Measurements from ENCODE around the gene KCNQ5. TPM values are rescaled to one million over a fixed set of nuclear protein-coding genes. Genes with fewer than 3 reads are reported as not detected.
A peak's percentile ranks its signal among the peaks of the same experiment; 100 is the strongest.

KCNQ5 gene
- total RNA-seq, 4 donors from 2014 or later: 1.1 to 14.6 (median 9.0) TPM

DNA sequence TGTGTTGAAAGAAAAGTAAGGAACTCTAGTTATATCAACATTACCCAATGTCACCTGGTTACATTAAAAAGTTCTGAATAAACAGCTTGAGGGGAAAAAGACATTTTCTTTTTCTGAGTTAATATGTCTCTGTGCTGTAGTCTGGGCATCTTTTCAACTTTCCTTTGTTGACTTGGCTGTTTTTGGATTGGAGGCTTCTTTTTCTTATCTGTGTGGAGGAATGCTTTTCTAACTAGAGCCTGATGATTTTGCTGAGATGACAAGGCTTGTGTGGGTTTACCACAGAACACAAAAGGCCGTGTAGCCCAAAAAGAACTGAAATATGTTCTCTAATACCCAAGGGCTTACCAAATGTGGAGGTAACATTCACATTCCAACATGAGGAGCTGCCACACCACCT lies 161.8 kb downstream of the KCNQ5 start:
- Histone ChIP-seq H3K36me3 (no peaks in the 10 kb centered on the region), H3K27ac (no peak overlapping the region), H3K27me3 (no peaks in the 10 kb centered on the region), H3K4me3 (replicated peaks in 1 of 3) (no peak overlapping the region), H3K9me3 (no peaks in the 10 kb centered on the region), H3K4me1 (peaks cover 14 to 22% of the 10 kb centered on the region in 2 donors)
- no peak for DNase-seq
- intact Hi-C loops (cut with DNase I): no loop called here
- 26 to 47% methylated on average over 1 of the region's 1 CpG for WGBS, 2 donors
- TF ChIP-seq CTCF (IDR thresholded peaks at IDR 0.05): no peak
- no peak for TF ChIP-seq POLR2A (IDR thresholded peaks at IDR 0.05)

DNA sequence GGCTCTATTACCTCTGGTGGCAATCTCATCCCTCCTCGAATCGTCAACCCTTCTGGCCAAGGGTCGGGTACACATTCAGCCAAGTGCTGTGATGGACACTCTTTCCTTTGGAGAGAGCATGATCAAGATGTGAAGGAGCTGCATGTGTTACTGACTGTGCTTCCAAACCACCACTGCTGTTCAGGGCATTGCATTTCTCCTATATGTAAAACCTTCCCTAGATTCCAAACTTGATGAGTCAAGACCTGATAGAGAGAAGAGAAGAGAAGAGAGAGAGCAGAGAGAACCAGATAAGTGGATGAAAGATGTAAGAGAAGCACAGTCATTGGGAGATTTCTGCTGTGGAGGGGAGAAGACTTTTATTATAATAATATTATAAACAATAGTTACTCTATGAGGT lies 162.2 kb downstream of the KCNQ5 start:
- Histone ChIP-seq H3K27ac (no peak overlapping the region), H3K9me3 (no peaks in the 10 kb centered on the region), H3K36me3 (no peaks in the 10 kb centered on the region), H3K4me1 (peaks cover 14 to 22% of the 10 kb centered on the region in 2 donors), H3K27me3 (no peaks in the 10 kb centered on the region), H3K4me3 (replicated peaks in 1 of 3) (no peak overlapping the region)
- no peak for TF ChIP-seq CTCF (IDR thresholded peaks at IDR 0.05)
- TF ChIP-seq POLR2A (IDR thresholded peaks at IDR 0.05): no peak
- DNase-seq: no peak
- intact Hi-C loops (cut with DNase I): no loop called here
- 66 to 88% methylated on average over 3 of the region's 3 CpGs for WGBS, 2 donors

GRCh38 chr6:72784581-72784980 lies 162.7 kb downstream of the KCNQ5 start:
- Histone ChIP-seq H3K27me3 (no peaks in the 10 kb centered on the region), H3K36me3 (no peaks in the 10 kb centered on the region), H3K4me1 (peaks cover 14 to 22% of the 10 kb centered on the region in 2 donors), H3K4me3 (replicated peaks in 1 of 3) (no peak overlapping the region), H3K9me3 (no peaks in the 10 kb centered on the region), H3K27ac (no peak overlapping the region)
- DNase-seq: no peak
- intact Hi-C loops (cut with DNase I): no loop called here
- no peak for TF ChIP-seq CTCF (IDR thresholded peaks at IDR 0.05)
- TF ChIP-seq POLR2A (IDR thresholded peaks at IDR 0.05): no peak
- WGBS, 2 donors: 87 to 88% methylated on average over 3 of the region's 3 CpGs

DNA sequence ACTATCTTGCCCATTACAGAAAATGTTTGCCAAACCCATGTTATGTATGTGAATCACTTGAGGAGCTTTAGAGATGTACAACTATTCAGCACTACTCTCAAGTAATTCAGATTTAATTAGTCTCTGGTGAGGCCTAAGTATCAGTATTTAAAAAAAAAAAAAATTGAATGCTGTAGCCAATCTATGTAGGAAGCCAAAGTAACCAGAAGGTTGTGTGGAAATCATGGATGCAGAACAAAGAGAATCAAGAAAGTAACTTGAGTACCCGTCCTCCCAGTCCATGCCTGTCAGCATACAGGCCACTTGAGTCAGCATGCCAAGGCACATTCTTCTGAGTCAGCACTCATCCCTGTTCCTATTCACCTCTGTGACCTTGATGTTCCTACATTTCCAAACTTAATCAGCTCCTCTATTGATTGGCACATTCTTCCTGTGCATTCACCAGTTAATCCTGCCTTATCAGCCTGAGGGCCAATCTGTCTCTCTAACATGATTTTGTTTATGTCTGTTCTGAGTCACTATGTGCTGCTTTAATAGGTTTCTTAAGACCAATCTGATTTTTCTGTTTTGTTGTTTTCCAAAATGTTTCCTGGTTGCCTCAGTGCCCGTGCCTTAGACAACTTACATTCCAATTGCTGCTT lies 165.6 kb downstream of the KCNQ5 start:
- peak overlapping the region; percentile 56 to 72 (median 65) for H3K27ac ChIP-seq

More for the DNA sequence above, 165.6 kb downstream of the KCNQ5 start:
- Histone ChIP-seq H3K27me3 (no peaks in the 10 kb centered on the region), H3K4me1 (peaks cover 14 to 22% of the 10 kb centered on the region in 2 donors), H3K36me3 (no peaks in the 10 kb centered on the region), H3K4me3 (replicated peaks in 1 of 3) (no peak overlapping the region), H3K9me3 (no peaks in the 10 kb centered on the region)
- 17 to 24% methylated on average over 2 of the region's 2 CpGs for WGBS, 2 donors
- TF ChIP-seq CTCF (IDR thresholded peaks at IDR 0.05) (peak in 1 of 6 experiments; percentile 15), POLR2A (IDR thresholded peaks at IDR 0.05) (no peak)
- DNase-seq: peak; percentile 77 to 79
- intact Hi-C loops (cut with DNase I): no loop called here

Data from thyroid gland (tissue), 4 donors.